GM20000 (cell line): ENCODE data around the gene LDB1.
A peak's percentile ranks its signal among the peaks of the same experiment; 100 is the strongest.

ENCODE experiments used
- DNase-seq: peaks from one replicate; pipeline ENCODE4 v3.0.0; 2012; ENCODE audit warnings: low spot score
- CTCF ChIP-seq: IDR thresholded peaks from 2 replicates; pipeline ENCODE4 v1.5.1; 2012; ENCODE audit warnings: mild to moderate bottlenecking, control low read depth; ENCODE audit errors: extremely low read depth, missing control alignments

The LDB1 gene

GRCh38 chr10:102133373-102134195 is 13.4 kb upstream of the LDB1 start:
- peak; percentile 64 for DNase-seq
- no peak for TF ChIP-seq CTCF

GRCh38 chr10:102132563-102133372 is 12.6 kb upstream of the LDB1 start, which contains the start of gene PPRC1:
Gene PPRC1 (plus strand): TSS chr10:102133040. CDS start chr10:102133069, 29 bp downstream.
- peak; percentile 86 for TF ChIP-seq CTCF
- DNase-seq = peak; percentile 97

GRCh38 chr10:102132193-102132562 is 12.0 kb upstream of the LDB1 start:
- no peak for DNase-seq
- TF ChIP-seq CTCF = no peak

- no peak for DNase-seq
- no peak for TF ChIP-seq CTCF
These were observed 11.4 kb upstream of the LDB1 start for GRCh38 chr10:102131286-102132170.

GRCh38 chr10:102123223-102123622 is 3.1 kb upstream of the LDB1 start:
- no peak for DNase-seq
- no peak for TF ChIP-seq CTCF

- TF ChIP-seq CTCF = no peak
- DNase-seq = no peak
These were observed 2.3 kb upstream of the LDB1 start for GRCh38 chr10:102122450-102122849.
